Activated CD4-positive, alpha-beta T cell treated with anti-CD3 and anti-CD28 coated beads, Interleukin-2, amount 10 ng/mL, durations not matched to agents 7 days and 5 days (primary cell): ENCODE results near the gene HOXA3. TPM values are rescaled to one million over a fixed set of nuclear protein-coding genes. Genes with fewer than 3 reads are reported as not detected.

Source experiments
- CTCF ChIA-PET: fragments of 350-600 bp; sonication (Branson Sonifier 250); formaldehyde crosslinking; loops from one replicate; lab custom pipeline; 2021; ENCODE audit warnings: antibody characterized with exemption; lab: Charles Lee
- POLR2A ChIA-PET: fragments of 350-600 bp; sonication (Branson Sonifier 250); formaldehyde crosslinking; loops from one replicate; lab custom pipeline; 2021; ENCODE audit warnings: antibody characterized with exemption; lab: Charles Lee
- DNase-seq: peaks from one replicate; pipeline ENCODE4 v3.0.0-alpha.2; 2020
- H3K27ac Mint-ChIP-seq: one replicate; pipeline ENCODE4 v1.8.0; 2021; ENCODE audit warnings: mild to moderate bottlenecking, moderate library complexity, mixed read lengths
- H3K27me3 Mint-ChIP-seq: one replicate; pipeline ENCODE4 v1.8.0; 2021; ENCODE audit warnings: mixed read lengths
- H3K36me3 Mint-ChIP-seq: one replicate; pipeline ENCODE4 v1.8.0; 2021; ENCODE audit warnings: low read depth, mixed read lengths
- H3K4me1 Mint-ChIP-seq: one replicate; pipeline ENCODE4 v1.8.0; 2021; ENCODE audit warnings: mixed read lengths
- H3K4me3 Mint-ChIP-seq: one replicate; pipeline ENCODE4 v1.8.0; 2021; ENCODE audit warnings: mild to moderate bottlenecking, moderate library complexity, mixed read lengths
- H3K9me3 Mint-ChIP-seq: one replicate; pipeline ENCODE4 v1.8.0; 2021; ENCODE audit warnings: mixed read lengths
- total RNA-seq, 2 experiments: library from RNA; stranded (reverse); gene quantifications; one replicate each; pipeline ENCODE4 v1.2.3, GENCODE V29; 2021

HOXA3 gene
- total RNA-seq, 2 experiments from 2014 or later = not detected

DNA sequence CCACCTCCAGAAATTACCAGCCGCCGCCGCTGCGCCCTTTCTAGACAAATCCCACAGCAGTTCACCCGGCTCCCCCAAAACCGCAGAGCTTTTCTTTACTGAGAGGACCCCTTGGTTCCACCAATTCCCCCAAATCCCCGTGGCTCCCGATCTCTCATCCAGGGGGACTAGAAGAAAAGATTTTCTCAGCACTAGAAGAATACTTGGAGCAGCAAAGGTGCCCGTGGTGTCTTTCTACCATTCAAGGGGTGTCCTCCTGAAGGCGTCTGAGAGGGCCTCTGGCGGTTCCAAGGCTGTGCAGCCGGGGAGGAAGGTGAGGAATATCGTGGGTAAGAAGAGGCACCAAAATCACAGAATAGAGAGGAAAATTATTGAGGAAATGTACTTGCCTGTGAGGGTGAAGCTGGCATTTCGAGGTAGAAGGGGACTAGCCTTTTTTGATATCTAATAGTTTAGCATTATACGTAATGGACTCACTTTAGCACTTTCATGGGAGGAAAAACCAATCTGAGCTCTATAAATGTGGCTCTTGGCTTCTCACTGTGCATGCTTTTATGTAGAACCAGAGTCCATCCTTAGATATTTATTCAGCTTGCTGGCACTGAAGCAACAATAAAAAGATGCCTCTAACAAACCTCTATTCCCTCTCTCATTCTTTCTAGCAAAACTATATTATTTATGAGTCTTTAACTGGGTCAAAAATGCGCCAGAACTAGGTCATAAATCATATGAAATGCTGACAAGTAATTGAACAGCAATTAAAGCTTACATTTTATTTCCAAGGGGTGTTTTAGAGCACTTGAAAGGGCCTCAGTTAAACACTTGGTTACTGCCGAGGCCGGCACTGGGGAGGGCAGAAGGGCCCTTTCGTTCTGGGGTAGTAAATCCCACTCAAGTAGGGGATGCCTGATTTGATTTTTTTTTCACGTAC lies 36.1 kb downstream of the HOXA3 start:
- H3K36me3 Mint-ChIP-seq = no peaks in the 10 kb centered on the region
- no peak overlapping the region for H3K27ac Mint-ChIP-seq
- CTCF ChIA-PET = no interaction called here
- no peak for DNase-seq
- H3K4me3 Mint-ChIP-seq = no peak overlapping the region
- POLR2A ChIA-PET = no interaction called here
- no peaks in the 10 kb centered on the region for H3K27me3 Mint-ChIP-seq
- H3K4me1 Mint-ChIP-seq = no peaks in the 10 kb centered on the region
- H3K9me3 Mint-ChIP-seq = no peaks in the 10 kb centered on the region

DNA sequence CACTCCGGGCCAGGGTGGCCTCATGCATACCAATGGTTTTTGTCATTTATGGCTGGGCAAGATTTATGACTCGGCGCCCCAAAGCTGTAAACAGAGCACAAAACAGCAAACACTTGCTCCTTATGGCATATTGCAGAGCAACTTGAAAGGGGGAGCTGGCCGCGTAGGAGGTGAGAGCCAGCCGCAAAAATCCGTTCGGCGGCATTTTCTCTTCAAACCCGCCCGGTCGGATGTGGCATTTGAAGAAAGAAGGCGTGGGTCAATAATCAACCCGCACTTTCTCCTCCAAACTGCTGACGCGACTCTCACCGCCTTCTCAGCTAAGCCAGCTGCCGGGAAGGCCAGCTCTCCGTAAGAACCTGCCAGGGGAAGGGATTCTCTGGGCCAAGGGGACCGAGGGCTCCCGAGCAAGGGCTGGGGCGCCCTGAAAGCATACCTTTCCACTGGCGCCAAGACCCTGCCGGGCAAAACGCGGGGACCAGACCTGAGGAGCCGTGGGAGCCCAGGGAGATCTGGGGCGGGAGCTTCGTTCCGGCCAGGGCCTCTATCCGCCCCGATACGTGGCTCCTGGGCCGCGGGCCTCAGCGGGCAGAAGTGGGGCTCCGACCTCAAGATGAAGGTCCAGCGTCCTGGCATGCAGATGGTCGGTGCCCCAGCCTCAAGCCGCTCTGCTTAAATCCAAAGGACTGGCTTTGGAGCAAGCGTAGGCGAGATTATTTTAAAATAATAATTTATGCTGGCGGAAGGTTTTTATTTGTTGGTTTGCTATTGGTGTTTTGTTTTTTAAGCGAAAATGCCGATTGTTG lies 37.0 kb downstream of the HOXA3 start:
- no peaks in the 10 kb centered on the region for H3K36me3 Mint-ChIP-seq
- ChIA-PET POLR2A (no interaction called here), CTCF (interaction anchor here (0.6 kb wide), 1 partner anchor 9 kb away, joined by 3 read pairs; no protein-coding TSS in a partner anchor)
- H3K9me3 Mint-ChIP-seq = no peaks in the 10 kb centered on the region
- no peak overlapping the region for H3K4me3 Mint-ChIP-seq
- H3K27ac Mint-ChIP-seq = no peak overlapping the region
- no peak for DNase-seq
- H3K4me1 Mint-ChIP-seq = no peaks in the 10 kb centered on the region
- no peaks in the 10 kb centered on the region for H3K27me3 Mint-ChIP-seq

DNA sequence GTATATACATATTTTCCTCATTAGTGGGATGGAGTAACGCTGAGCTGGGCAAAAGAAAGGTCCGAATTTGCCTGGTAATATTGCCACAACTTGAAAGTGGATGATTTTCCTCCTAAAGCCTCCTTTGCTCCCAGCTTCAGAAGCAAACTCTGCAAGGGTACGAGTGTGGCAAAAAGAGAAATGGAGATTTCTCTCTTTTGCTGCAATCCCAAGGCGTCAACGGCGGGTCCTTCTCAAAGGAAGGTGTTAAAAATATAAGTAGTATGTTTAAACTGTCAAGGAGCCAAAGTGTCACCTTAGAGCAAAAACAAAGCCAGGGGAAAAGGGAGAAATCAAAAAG lies 37.5 kb downstream of the HOXA3 start:
- H3K4me3 Mint-ChIP-seq = no peak overlapping the region
- H3K36me3 Mint-ChIP-seq = no peaks in the 10 kb centered on the region
- ChIA-PET CTCF (no interaction called here), POLR2A (no interaction called here)
- H3K4me1 Mint-ChIP-seq = no peaks in the 10 kb centered on the region
- H3K27ac Mint-ChIP-seq = no peak overlapping the region
- H3K9me3 Mint-ChIP-seq = no peaks in the 10 kb centered on the region
- no peaks in the 10 kb centered on the region for H3K27me3 Mint-ChIP-seq
- no peak for DNase-seq

DNA sequence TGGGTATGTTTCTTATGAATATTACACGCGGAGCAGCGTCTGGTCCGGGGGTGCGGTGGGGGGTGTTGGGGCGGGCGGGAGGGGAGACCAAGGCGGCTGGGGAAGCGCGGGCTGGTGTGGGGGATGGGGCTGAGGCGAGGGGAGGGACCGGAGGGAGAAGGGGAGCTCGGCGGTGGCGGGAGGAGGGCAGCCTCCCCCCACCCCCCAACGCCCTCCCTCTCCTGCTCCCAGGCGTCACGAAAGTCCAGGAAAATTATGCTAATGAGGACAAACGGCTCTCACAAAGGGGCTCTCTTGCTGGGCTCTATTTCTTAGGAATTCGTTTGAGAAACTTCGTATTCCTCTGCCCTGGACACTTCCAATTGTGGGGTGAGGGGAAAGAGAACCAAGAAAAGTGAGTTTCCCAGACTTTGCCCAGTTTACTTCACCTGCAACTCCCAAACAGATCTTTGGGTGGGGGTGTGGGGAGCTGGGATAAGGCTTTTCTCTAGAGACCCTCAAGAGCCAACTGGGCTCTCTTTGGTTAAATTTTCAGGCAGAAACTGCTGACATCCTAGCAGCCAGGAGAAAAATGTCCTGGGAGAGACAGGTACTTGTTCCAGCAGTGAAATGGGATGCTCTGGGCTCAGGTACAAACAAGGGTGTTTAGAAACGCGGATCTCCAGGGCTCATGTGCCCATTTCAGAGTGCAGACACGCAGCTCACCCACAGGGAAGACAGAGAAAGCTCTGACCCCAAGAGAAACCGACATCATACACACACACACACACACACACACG lies 38.2 kb downstream of the HOXA3 start:
- H3K27ac Mint-ChIP-seq = no peak overlapping the region
- H3K4me1 Mint-ChIP-seq = no peaks in the 10 kb centered on the region
- no peaks in the 10 kb centered on the region for H3K9me3 Mint-ChIP-seq
- H3K4me3 Mint-ChIP-seq = no peak overlapping the region
- no peaks in the 10 kb centered on the region for H3K27me3 Mint-ChIP-seq
- no peaks in the 10 kb centered on the region for H3K36me3 Mint-ChIP-seq
- no peak for DNase-seq
- POLR2A ChIA-PET = no interaction called here
- CTCF ChIA-PET = no interaction called here

DNA sequence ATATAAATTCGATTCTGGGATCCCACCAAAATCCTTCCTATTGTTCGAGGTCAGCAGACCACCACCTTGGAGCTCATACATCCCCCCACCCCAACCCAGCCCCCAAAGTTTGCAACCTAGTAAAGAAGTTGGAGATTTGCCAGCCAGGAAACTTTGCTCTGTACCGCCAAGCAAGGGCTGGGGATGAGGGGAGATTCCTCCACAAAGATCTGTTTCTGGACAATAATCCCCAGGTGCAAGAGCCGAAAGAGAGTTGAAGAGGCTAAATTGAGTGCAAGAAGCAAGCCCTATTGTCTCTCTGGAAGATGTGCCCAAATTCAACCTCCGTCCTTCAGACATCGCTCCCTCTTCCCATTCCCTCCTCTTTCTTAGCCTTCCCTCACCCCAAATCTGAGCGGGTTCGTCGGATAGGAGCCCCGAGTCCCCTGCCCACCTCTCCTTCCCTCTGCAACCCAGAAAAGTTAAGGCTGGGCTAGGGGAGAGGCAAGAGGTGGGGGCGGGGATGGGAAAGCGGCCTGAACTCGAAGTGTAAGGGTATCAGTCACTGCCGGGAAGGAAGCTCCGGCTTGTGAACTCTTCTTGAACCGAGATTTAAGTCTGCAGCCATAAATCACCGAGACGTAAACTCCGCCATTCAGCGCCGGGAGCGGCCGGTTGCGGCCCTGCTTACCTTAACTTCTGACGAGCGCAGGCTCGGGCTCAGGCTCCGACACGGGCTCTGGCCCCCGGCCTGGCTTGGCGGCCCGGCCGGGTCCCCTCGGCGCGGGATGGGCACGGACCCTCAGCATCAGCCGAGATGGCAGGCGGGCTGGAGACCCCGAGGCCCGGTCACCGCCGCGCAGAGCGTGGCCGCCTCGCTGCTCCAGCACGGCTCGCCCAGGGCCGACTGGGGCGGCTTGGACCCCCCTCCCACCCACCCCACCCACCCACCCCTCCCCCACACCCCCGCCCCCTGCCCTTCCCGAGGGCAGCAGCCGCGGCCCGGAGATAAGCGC lies 39.1 kb downstream of the HOXA3 start:
- H3K4me3 Mint-ChIP-seq = no peak overlapping the region
- CTCF ChIA-PET = no interaction called here
- POLR2A ChIA-PET = no interaction called here
- H3K27ac Mint-ChIP-seq = no peak overlapping the region
- no peaks in the 10 kb centered on the region for H3K36me3 Mint-ChIP-seq
- no peak for DNase-seq
- no peaks in the 10 kb centered on the region for H3K27me3 Mint-ChIP-seq
- no peaks in the 10 kb centered on the region for H3K4me1 Mint-ChIP-seq
- H3K9me3 Mint-ChIP-seq = no peaks in the 10 kb centered on the region

DNA sequence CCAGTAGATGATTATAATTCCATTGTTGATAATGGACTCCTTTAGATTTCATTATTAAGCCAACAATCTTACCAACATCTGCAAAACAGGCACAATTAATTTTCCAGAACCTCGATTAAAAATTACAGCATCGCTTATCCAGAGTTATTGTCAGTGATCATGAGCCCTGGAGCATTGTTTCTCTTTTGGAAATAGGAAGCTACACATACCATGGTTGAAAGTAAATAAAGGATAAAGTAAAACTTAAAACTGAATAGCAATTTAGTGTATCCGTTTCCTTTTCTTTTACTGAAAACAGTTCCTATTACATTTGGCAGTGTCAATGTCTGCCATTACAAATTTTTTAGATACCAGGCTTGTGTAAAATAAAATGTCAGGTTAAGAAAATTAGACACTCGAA lies 40.0 kb downstream of the HOXA3 start:
- Mint-ChIP-seq H3K27me3 (no peaks in the 10 kb centered on the region), H3K4me3 (no peak overlapping the region), H3K27ac (no peak overlapping the region), H3K4me1 (no peaks in the 10 kb centered on the region), H3K36me3 (no peaks in the 10 kb centered on the region), H3K9me3 (no peaks in the 10 kb centered on the region)
- no peak for DNase-seq
- ChIA-PET POLR2A (no interaction called here), CTCF (no interaction called here)

DNA sequence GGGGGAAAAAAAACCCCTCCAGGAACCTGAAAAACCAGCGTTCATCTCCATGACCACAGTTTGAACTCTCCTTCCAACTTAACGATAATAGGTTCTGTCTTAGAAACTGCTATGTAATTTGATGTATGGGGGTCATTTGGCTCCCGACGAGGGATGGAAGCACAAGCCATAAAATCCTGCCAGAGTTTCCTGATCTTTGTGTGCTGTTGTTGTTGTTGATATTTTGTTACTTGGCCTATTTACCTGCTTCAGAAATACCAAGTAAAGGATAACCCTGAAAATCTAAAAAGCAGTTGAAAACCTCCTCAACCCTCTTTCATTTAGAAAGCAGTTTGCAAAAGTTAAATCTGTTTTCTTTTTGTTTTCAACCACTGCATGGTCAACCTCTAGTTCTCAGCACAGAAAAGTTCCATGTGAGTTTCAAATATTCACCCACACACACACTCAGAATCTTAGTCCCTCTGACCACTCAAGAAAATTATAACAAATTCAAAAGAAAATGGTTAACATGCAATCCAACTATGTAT lies 40.6 kb downstream of the HOXA3 start:
- ChIA-PET POLR2A (no interaction called here), CTCF (no interaction called here)
- Mint-ChIP-seq H3K36me3 (no peaks in the 10 kb centered on the region), H3K27ac (no peak overlapping the region), H3K9me3 (no peaks in the 10 kb centered on the region), H3K4me3 (no peak overlapping the region), H3K4me1 (no peaks in the 10 kb centered on the region), H3K27me3 (no peaks in the 10 kb centered on the region)
- DNase-seq = no peak

DNA sequence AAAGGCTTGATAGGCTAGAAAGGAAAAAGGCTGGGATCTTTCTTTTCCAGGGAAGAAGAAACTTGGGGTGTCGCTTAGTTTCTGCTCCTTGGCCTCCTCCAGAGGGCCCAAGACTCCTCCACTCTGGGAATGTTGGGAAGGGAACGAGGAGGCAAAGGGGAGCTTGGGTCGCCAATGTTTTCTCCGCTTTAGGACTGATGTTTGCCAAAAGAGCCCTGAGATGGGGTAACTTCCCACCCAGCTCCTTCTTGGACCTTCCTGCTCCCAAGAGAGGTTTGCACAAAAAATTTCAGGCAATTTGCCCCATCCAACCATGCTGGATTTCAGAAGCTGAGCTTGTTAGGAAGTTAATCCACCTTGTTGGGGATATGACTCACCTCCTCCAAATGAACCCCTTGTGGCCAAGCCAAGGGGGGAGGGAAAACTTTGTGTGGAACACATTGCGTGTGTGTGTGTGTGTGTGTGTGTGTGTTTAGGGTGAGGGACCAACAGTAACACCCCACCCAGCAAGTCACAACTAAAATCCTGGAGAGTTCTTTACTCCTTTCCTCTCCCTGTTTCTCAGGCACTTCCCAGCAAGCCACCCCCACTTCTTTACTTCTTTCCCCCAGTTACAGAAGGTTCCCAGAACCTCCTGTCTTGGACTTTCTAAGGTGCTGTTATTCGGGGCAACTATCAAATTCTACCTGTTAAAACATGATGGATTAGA lies 41.2 kb downstream of the HOXA3 start:
- H3K9me3 Mint-ChIP-seq = no peaks in the 10 kb centered on the region
- H3K27ac Mint-ChIP-seq = no peak overlapping the region
- no peak for DNase-seq
- CTCF ChIA-PET = no interaction called here
- H3K36me3 Mint-ChIP-seq = no peaks in the 10 kb centered on the region
- no peaks in the 10 kb centered on the region for H3K4me1 Mint-ChIP-seq
- POLR2A ChIA-PET = no interaction called here
- H3K27me3 Mint-ChIP-seq = no peaks in the 10 kb centered on the region
- no peak overlapping the region for H3K4me3 Mint-ChIP-seq

DNA sequence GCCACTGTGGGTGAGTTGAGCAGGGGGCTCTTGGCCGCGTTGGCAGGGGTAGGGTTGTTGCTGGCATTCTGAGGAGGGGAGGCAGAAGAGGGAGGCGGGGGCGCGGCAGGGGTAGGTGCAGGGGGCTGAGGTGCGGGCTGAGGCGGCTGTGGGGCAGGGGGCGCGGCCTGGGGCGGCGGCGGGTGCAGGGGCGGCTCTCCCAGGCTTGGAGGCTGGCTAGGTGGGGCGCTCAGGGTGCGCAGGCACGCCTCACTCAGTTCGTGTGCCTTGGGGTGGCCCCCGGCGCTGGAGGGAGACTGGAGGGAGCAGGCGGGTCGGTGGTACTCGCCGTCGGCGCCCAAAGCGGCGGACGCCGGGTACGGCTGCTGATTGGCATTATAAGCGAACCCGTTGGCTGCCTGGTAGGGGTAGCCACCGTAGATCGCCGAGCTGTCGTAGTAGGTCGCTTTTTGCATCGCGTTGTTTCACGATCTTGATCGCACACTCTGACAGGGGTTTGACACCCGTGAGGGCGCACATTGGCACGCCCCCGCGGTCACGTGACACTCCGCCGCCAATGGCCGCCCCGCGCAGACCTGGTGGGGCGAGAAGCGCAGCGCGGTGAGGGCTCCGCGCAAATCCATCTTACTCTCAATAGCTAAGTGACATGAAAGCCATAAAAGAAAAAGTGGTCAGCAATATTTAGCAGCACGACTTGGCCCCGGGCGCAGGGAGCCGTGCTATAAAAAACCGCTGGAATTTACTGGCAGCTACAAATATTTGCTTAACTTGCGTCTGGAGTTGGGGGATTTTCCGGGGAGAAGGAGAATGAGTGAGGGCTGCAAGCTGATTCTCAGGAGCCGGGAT lies 42.0 kb downstream of the HOXA3 start:
- no peak for DNase-seq
- Mint-ChIP-seq H3K36me3 (no peaks in the 10 kb centered on the region), H3K9me3 (no peaks in the 10 kb centered on the region), H3K27me3 (peaks cover 8% of the 10 kb centered on the region), H3K4me3 (no peak overlapping the region), H3K4me1 (no peaks in the 10 kb centered on the region), H3K27ac (no peak overlapping the region)
- ChIA-PET POLR2A (no interaction called here), CTCF (no interaction called here)

DNA sequence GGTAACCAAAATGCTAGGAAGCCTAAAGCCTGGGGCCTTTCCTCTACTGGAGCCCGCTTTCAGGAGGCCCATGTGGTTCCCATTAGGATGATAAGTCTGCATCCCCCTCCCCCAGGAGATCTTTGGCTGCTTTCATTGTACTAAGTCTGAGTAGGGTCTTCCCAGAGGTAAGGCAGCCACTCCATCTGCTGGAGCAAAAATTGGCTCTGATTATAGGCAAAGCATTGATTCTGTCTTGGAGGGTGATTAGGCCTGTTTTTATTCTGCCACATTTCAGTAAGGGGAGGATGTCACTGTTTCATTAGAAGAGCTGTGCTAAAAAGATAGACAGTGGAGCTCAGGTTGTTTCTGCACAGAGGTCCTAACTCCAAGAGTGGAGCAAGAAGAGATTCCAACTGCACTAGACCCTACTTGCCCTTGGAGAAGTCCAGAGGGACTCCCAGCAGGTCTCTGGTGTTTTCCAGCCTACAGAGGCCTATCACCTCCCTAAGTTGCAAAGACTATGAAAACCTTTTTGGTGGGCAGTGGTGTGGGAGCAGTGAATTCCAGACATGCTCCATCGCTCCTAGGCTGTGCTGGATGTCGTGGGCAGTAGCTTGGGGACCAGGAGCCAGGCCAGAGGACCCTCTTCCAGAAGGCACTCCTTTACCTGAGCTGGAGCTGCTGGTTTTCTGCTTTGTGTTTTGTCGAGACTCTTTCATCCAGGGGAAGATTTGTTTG lies 42.8 kb downstream of the HOXA3 start:
- Mint-ChIP-seq H3K36me3 (no peaks in the 10 kb centered on the region), H3K4me3 (no peak overlapping the region), H3K27ac (no peak overlapping the region), H3K9me3 (no peaks in the 10 kb centered on the region), H3K27me3 (peaks cover 14% of the 10 kb centered on the region), H3K4me1 (no peaks in the 10 kb centered on the region)
- ChIA-PET CTCF (no interaction called here), POLR2A (no interaction called here)
- no peak for DNase-seq
